ENCODE measurements around the gene CTNNA1. TPM values are rescaled to one million over a fixed set of nuclear protein-coding genes. Genes with fewer than 3 reads are reported as not detected.

The CTNNA1 gene, protein sequence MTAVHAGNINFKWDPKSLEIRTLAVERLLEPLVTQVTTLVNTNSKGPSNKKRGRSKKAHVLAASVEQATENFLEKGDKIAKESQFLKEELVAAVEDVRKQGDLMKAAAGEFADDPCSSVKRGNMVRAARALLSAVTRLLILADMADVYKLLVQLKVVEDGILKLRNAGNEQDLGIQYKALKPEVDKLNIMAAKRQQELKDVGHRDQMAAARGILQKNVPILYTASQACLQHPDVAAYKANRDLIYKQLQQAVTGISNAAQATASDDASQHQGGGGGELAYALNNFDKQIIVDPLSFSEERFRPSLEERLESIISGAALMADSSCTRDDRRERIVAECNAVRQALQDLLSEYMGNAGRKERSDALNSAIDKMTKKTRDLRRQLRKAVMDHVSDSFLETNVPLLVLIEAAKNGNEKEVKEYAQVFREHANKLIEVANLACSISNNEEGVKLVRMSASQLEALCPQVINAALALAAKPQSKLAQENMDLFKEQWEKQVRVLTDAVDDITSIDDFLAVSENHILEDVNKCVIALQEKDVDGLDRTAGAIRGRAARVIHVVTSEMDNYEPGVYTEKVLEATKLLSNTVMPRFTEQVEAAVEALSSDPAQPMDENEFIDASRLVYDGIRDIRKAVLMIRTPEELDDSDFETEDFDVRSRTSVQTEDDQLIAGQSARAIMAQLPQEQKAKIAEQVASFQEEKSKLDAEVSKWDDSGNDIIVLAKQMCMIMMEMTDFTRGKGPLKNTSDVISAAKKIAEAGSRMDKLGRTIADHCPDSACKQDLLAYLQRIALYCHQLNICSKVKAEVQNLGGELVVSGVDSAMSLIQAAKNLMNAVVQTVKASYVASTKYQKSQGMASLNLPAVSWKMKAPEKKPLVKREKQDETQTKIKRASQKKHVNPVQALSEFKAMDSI
- 269 and 284 TPM in 2 replicates for total RNA-seq

GRCh38 chr5:138752951-138753793 lies at the start of gene CTNNA1:
TSS of gene CTNNA1 (plus strand) at chr5:138753425. CDS start at chr5:138781925, 28,500 bp downstream.

GRCh38 chr5:138874771-138875551 lies 121.7 kb downstream of the CTNNA1 start, which contains the start of gene LRRTM2:
TSS of gene LRRTM2 (minus strand) at chr5:138875335. CDS start at chr5:138874911, 424 bp downstream.

Other genes starting within 250 kb of the CTNNA1 start
- gene ETF1, start 210.2 kb upstream of the CTNNA1 start, total RNA-seq, result 105 and 128 TPM in 2 replicates
- 257 and 373 TPM in 2 replicates for gene HSPA9, start 178.0 kb upstream of the CTNNA1 start, total RNA-seq
- not detected in 2 replicates for gene LRRTM2, start 121.9 kb downstream of the CTNNA1 start, total RNA-seq